GM12872 (cell line): ENCODE measurements around the gene PRPF6.

Experiments
- TF ChIP-seq, protein P1 (sequence below): IDR thresholded peaks from 3 replicates; pipeline ENCODE4 v1.5.1; 2011; ENCODE audit warnings: low read depth, mild to moderate bottlenecking, low read length, moderate library complexity; ENCODE audit not compliant: insufficient read depth

The PRPF6 gene

DNA sequence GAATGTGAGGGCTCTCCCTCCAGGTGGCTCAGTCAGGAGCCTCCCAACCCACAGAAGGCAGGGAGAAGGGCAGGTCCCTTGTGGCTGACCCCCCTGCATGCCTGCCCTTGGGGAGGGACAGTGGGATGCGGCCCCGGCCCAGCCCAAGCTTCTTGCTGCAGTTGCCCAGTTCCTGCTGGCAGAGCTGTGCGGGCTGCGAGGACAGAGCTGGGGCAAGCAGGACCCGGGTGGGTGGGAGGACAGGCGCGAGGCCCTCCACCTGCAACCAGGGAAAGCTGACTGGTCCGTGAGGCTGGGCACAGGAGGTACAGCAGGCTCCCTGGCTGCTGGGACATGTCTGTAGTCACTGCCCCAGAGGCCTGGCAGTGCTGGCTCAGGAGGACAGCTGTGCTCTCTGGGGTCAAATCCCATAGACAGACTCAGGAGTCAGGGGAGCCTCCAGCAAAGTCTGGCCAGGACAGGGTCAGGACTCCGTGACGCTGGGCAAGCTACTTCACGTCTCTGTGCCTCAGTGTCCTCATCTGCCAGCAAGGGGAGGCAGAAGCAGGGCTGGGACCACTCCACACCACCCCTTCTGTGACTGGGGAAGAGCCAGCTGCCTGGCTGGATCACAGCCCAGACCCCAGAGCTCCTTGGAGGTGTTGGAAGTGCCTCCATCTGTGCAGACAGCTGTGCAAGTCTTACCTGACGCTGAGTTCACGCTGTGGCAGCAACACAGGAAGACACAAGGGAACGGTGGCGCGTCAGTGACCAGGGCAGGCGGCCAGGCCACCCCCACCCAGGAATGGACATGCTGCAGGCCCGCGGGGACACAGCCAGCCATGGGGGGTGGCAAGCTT, 37.7 kb upstream of the PRPF6 start:
- TF ChIP-seq, protein P1, sequence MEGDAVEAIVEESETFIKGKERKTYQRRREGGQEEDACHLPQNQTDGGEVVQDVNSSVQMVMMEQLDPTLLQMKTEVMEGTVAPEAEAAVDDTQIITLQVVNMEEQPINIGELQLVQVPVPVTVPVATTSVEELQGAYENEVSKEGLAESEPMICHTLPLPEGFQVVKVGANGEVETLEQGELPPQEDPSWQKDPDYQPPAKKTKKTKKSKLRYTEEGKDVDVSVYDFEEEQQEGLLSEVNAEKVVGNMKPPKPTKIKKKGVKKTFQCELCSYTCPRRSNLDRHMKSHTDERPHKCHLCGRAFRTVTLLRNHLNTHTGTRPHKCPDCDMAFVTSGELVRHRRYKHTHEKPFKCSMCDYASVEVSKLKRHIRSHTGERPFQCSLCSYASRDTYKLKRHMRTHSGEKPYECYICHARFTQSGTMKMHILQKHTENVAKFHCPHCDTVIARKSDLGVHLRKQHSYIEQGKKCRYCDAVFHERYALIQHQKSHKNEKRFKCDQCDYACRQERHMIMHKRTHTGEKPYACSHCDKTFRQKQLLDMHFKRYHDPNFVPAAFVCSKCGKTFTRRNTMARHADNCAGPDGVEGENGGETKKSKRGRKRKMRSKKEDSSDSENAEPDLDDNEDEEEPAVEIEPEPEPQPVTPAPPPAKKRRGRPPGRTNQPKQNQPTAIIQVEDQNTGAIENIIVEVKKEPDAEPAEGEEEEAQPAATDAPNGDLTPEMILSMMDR = no peak

- TF ChIP-seq, protein P1 = no peak
These were observed 37.2 kb upstream of the PRPF6 start for GRCh38 chr20:63943808-63944077.

DNA sequence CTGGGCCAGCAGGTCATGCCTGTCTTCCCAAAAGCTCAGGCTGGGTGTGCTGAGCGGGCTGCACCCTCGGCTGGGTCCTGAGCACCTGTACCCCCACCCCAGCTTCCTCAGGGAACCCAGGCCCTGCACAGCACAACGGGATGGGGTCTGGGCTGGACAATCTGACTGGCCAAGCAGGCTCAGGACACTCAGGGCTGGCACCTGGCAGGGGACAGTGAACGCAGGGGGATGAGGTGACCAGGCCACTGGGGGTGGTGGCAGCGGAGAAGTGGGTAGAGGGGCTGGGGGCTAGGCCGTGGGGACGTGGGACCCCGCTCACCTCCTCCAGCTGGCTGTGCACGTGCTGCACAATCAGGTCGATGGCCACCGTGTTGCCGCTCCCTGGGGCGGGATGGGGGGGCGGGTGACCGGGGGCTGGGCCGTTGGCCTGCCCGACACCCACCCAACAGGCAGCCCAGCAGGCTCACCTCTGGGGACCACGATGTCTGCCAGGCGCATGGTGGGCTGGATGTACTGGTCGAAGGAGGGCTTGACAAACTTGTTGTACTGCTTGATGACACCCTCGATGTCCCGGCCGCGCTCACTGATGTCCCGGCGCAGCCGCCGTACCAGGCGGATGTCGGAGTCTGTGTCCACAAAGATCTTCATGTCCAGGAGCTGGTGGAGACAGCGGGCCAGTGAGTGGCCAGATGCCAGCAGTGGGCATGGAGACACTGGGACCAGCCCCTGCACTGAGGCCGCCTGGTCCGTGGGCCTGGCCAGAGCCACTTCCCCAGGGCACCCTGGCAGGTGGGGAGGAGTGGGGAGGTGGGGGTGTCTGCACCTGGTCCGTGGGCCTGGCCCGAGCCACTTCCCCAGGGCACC, 36.6 kb upstream of the PRPF6 start:
- TF ChIP-seq, protein P1 = no peak

- TF ChIP-seq, protein P1 = no peak
These were observed 35.8 kb upstream of the PRPF6 start for GRCh38 chr20:63945031-63945658.

DNA sequence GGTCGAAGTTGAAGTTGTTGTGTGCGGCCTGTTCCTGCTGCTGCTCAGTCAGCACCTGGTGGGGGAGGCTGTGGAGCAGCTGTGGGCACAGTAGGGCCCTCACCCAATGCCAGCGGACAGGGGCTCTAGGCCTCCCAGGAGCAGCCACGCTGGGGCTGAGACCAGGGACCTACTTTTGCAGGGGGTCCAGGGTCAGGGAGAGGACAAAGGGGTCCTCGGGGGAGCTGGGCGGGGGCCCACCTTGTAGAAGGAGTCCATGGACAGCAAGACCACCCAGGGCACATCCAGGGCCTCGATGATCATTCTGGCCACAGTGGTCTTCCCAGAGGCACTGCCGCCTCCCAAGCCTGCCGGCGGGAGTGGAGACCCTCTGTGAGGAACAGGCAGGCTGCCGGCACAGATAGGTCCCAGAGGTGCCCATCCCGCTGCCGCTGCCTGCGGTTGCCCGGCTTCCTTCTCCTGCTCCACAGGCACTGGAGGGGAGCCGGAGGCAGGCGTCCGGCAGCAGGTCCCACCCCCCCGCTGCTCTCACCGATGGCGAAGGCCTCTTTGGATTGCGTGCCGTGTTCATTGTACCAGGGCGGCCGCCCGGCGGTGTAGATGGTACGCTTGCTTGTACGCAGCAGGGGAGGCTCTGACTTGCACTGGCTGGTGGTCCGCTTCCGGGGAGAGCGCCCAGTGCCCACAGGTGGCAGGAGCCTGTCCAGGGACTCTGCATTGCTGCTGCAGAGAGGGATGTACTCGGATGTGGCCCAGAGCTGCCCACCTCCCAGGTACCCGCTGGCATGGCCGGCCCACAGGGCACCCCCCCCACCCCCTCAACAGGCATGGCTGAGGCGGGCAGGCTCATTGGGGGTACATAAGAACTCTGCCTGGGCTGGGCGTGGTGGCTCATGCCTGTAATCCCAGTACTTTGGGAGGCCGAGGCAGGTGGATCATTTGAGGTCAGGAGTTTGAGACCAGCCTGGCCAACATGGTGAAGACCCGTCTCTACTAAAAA, 34.7 kb upstream of the PRPF6 start:
- TF ChIP-seq, protein P1 = no peak

DNA sequence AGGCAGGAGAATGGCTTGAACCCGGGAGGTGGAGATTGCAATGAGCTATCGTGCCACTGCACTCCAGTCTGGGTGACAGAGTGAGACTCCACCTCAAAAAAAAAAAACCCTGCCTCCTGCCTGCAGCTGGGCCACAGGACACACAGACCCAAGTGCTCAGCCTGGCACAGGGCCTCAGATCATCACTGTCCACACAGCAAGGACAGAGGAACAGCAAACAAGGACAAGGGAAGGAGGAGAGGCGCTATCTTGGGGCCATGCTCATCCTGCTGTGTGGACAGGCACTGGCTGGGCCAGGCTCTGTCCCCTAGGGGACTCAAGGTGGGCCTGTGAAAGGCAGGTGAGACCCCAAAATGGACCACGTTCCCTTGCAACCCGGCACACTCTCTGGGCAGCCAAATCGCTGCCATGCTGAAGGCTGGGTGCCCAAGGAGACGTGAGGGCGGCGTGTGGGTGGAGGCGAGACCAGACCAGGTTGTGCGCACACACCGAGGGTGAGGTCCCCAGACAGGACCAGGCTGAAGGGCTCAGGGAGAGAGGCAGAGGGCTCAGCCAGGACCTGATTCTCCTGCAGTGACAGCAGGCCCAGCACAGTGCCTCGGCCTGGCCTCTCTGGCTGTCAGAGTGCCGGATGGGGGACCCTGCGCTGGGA, 33.8 kb upstream of the PRPF6 start:
- TF ChIP-seq, protein P1 = no peak
